ENCODE measurements around the gene IQUB. TPM values are rescaled to one million over a fixed set of nuclear protein-coding genes. Genes with fewer than 3 reads are reported as not detected.
"Not testable (repeated sequence)": the region's sequence is repeated elsewhere in the genome, so short reads cannot be mapped to it uniquely, and the experiment has no call there.

The IQUB gene
- total RNA-seq, 1 donor from 2014 or later = 0.49 TPM

DNA sequence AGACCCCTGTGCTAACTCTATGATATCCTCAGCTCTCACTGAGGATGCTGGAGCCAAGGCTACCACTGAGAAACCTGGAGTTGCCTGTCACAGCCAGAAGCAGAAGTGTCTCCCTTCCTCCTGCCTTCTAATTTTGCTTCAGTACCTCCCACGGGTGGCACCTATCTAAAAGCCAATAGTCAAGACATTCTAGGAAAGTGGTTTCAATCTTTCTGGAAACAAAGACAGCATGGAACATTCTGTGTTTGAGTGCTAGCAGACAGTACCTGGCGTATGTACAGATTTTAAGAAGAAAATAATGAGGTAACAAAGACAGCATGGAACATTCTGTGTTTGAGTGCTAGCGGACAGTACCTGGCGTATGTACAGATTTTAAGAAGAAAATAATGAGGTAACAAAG, 126.4 kb downstream of the IQUB start:
- DNase-seq = not testable (repeated sequence)

Small RNAs within 50 kb of the gene (small RNA-seq; reads per million reads assigned to genes)
- gene RNU6-296P (ENCODE audit: low replicate concordance) = not detected

Other genes starting within 250 kb of the IQUB start
- gene NDUFA5, start 23.2 kb upstream of the IQUB start, total RNA-seq = 64.8 TPM
- 0.59 TPM for gene ASB15, start 67.2 kb upstream of the IQUB start, total RNA-seq
- 16.2 TPM for gene LMOD2, start 121.3 kb upstream of the IQUB start, total RNA-seq
- 26.1 TPM for gene WASL, start 214.4 kb upstream of the IQUB start, total RNA-seq

Data from skin of body (tissue), 3 donors.